ENCODE results near the gene PIK3R1. TPM values are rescaled to one million over a fixed set of nuclear protein-coding genes. Genes with fewer than 3 reads are reported as not detected.

The PIK3R1 gene
- total RNA-seq, 1 experiment from 2014 or later: 15.0 TPM

DNA sequence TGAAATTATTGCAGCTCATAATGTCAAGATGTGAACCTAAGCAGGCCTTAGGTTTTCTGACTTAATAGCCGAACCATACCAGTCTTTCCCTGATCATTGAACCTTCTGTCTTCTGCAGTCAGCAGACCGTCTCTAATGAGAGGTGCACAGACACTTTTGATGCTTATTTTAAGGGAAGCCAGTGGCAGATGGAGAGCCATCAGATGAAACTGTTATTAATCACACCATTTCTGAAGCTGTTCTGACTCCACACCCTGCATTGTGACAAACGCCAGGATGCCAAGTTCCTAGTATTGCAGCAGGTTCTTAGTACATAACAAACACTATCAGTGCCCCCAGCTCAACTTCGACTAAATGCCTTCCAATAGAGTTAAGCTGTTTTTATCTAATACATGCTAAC is 43.0 kb downstream of the PIK3R1 start:
- no peak overlapping the region for H3K4me3 ChIP-seq (ENCODE audit: insufficient read depth, low read depth, low read length)
- H3K27me3 ChIP-seq (ENCODE audit: control insufficient read depth, insufficient read depth, low read length): no peaks in the 10 kb centered on the region
- no peaks in the 10 kb centered on the region for H3K36me3 ChIP-seq (replicated peaks; ENCODE audit: control insufficient read depth, insufficient read depth, low read length)
- no peak for DNase-seq

DNA sequence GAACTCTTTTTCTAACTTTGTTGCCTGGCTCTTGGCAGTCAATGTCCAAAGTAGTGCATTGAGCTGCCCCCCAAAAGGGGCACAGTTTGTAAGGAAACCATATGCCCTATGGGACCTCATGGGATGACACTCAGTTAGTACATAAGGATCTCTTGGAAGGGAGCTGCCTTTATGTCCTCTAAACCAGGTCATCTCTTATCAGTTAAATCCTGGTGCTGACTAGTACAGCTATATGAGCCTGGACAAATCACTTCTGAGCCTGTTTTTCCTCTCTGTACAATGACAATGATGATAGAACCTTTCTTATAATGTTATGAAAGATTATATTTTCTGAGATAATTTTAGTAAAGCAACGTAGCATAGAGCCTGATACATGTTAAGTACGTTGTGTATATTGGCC is 44.1 kb downstream of the PIK3R1 start:
- no peak overlapping the region for H3K4me3 ChIP-seq (ENCODE audit: insufficient read depth, low read depth, low read length)
- no peaks in the 10 kb centered on the region for H3K27me3 ChIP-seq (ENCODE audit: control insufficient read depth, insufficient read depth, low read length)
- no peak for DNase-seq
- H3K36me3 ChIP-seq (replicated peaks; ENCODE audit: control insufficient read depth, insufficient read depth, low read length): no peaks in the 10 kb centered on the region

DNA sequence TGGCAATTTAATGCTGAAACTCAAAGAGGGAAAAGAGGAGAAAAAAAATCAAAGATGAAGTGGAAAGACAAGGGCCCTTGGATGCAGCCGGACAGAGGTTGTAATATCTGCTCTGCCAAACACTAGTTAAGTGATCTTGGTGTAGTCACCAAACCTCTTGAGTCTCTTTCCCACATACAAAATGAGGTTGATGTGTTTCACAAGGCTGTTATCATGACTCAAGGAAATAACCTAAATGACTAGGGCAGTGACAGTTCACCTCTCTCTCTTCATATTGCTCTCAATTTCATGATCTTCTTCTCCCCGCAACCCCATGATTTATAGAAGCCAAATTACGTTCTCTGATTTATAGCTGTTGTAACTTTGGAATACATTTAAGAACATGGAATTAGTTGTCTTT is 44.9 kb downstream of the PIK3R1 start:
- Histone ChIP-seq H3K27me3 (ENCODE audit: control insufficient read depth, insufficient read depth, low read length) (no peaks in the 10 kb centered on the region), H3K4me3 (ENCODE audit: insufficient read depth, low read depth, low read length) (no peak overlapping the region), H3K36me3 (replicated peaks; ENCODE audit: control insufficient read depth, insufficient read depth, low read length) (no peaks in the 10 kb centered on the region; the same call in 1 of the 2 replicates)
- DNase-seq: no peak

DNA sequence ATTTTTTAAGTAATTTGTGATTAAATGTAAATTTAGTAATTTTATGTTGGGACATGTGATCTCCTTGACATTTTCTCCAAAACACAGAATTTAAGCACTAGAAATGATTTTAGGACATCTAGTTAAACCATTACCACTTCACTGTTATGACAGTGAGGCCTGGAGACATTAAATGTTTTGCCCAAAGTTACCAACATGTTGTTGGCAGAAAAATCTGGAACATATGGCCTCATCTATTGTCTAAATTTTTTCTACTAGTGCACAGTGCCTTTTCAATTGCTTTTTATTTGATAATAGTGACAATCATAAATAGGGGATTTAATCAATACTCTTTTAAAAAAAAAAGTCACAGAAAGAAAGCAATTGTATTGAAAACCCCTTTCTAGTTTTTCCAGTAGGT is 45.6 kb downstream of the PIK3R1 start:
- DNase-seq: no peak
- Histone ChIP-seq H3K4me3 (ENCODE audit: insufficient read depth, low read depth, low read length) (no peak overlapping the region), H3K27me3 (ENCODE audit: control insufficient read depth, insufficient read depth, low read length) (no peaks in the 10 kb centered on the region), H3K36me3 (replicated peaks; ENCODE audit: control insufficient read depth, insufficient read depth, low read length) (no peaks in the 10 kb centered on the region; the same call in 1 of the 2 replicates)

DNA sequence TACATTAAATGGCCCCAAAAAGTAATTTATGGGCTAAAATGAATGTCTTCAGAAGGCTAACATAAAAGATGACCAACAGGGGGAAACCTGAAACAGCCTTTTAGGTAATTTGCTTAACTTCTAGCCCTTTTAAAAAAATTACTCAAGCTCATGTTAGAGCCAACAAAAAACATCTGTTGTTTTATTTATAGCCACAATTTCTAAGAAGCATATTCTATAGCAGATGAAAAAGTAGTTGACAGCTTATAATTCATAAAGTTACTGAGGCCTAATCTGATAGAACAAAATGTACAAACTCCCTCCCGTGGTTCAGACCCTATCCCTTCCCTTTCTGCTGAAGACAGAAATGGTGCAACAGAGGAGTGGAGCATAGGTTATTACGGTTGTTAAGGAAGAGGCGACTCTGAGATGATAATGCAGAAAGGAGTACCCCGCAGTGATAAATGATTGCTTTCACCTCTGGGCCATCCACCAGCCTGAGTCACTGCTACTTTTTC is 46.1 kb downstream of the PIK3R1 start:
- Histone ChIP-seq H3K4me3 (ENCODE audit: insufficient read depth, low read depth, low read length) (no peak overlapping the region), H3K27me3 (ENCODE audit: control insufficient read depth, insufficient read depth, low read length) (no peaks in the 10 kb centered on the region), H3K36me3 (replicated peaks; ENCODE audit: control insufficient read depth, insufficient read depth, low read length) (no peaks in the 10 kb centered on the region; the same call in 1 of the 2 replicates)
- no peak for DNase-seq

DNA sequence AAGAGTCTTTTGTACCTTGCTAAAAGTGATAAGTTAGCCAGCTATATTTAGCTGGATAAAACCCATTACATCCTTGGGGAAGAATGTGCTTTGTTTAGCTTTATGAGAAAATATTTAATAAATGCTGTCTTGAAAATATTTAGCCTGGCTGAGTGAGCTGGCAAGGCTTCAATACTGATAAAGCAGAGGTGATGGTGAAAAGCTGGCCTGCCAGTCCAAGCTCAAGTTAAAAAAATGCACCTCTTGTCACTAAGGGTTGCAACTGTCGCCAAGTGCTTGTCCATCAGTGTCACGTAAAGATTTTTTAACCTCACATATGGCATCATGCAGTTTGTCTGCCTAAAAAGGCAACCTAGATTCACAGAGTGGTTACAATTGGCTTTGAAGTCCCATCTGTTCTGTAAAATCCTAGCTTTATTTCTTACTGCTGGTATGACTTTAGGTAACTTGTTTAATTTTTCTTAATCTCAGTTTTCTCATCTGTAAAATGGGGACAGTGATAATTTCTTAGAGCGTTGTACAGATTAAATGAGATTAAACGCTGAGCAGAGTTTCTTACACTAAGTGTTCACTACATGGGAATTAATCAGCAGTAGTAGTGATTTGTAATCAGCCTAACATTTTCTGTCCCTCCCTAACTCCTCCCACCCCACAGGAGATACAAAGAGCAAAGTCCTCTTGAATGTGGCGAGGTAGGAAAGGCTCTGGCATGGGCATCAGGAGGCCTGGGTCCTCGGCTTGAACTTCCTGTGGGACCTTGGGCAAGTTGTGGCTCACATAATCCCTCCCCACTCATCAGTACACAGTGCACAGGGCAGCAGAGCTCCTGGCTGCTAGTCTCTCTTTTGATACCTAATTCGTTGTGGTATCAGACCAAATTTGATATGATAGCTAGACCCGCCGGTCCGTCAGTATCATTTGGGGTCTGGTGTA is 48.7 kb downstream of the PIK3R1 start:
- Histone ChIP-seq H3K27me3 (ENCODE audit: control insufficient read depth, insufficient read depth, low read length) (no peaks in the 10 kb centered on the region), H3K36me3 (replicated peaks; ENCODE audit: control insufficient read depth, insufficient read depth, low read length) (no peaks in the 10 kb centered on the region; the same call in 1 of the 2 replicates), H3K4me3 (ENCODE audit: insufficient read depth, low read depth, low read length) (no peak overlapping the region)
- no peak for DNase-seq

DNA sequence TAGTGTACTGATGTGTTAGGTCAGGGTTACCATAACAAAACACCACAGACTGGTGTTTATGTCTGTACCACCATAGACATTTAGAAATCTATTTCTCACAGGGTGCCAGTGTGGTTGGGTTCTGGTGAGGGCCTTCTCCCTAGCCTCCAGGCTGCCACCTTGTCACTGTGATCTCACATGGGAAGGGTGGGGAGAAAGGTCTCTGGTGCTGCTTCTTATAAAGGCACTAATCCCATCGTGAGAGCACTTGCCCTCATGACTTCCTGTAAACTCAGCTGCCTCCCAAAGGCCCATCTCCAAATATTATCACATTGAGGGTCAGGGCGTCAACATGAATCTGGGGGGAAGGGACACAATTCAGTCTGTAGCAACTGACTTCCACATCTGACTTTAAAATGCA is 49.8 kb downstream of the PIK3R1 start:
- Histone ChIP-seq H3K27me3 (ENCODE audit: control insufficient read depth, insufficient read depth, low read length) (no peaks in the 10 kb centered on the region), H3K4me3 (ENCODE audit: insufficient read depth, low read depth, low read length) (no peak overlapping the region), H3K36me3 (replicated peaks; ENCODE audit: control insufficient read depth, insufficient read depth, low read length) (no peaks in the 10 kb centered on the region; the same call in 1 of the 2 replicates)
- no peak for DNase-seq

DNA sequence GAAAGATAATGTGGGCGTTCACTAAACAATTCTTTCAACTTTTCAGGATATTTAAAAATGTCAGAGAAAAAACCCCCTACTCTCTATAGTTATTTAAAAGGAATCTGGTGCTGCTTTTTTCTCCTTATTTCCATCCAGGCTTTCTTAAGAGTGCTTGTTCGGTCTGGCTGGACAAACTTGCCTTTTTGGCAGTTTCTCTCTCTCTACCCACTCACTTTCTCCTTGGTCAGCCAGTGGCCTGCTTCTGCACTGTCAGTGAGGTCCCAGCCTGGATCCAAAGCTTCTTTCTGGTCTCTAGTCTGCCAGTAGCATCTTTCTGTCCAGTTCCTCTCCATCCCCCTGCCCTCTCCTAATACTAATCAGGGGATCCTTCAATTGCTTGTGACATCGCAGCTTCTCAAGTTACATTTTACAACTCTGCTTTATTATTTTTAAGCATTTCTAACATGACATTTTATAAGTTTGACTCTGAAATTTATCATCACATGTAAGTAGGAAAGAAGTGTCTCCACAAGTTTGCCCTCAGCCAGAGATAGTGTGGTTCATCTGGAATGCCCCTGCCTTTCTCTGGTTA is 50.4 kb downstream of the PIK3R1 start:
- DNase-seq: no peak
- Histone ChIP-seq H3K27me3 (ENCODE audit: control insufficient read depth, insufficient read depth, low read length) (no peaks in the 10 kb centered on the region), H3K36me3 (replicated peaks; ENCODE audit: control insufficient read depth, insufficient read depth, low read length) (no peaks in the 10 kb centered on the region; the same call in 1 of the 2 replicates), H3K4me3 (ENCODE audit: insufficient read depth, low read depth, low read length) (no peak overlapping the region)

DNA sequence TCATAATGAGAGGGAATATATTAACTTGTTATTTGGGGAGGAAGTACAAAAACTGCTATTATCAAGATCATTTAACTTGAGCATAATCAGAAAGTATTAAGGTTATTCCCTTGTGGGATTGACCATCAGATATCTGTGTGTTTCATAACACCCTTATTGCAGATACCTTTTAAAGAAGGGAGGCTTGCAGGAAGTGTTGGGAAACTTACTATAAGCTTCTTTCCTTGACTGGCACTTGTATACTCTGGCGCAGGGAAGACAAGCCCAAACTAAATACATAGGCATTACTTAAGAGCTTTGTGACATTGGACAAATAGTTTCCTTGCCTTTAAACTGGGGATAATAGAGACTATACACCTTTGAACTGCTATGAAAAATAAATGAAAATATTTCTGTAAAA is 50.9 kb downstream of the PIK3R1 start:
- no peak for DNase-seq
- no peaks in the 10 kb centered on the region; the same call in 1 of the 2 replicates for H3K36me3 ChIP-seq (replicated peaks; ENCODE audit: control insufficient read depth, insufficient read depth, low read length)
- H3K27me3 ChIP-seq (ENCODE audit: control insufficient read depth, insufficient read depth, low read length): no peaks in the 10 kb centered on the region
- H3K4me3 ChIP-seq (ENCODE audit: insufficient read depth, low read depth, low read length): no peak overlapping the region

DNA sequence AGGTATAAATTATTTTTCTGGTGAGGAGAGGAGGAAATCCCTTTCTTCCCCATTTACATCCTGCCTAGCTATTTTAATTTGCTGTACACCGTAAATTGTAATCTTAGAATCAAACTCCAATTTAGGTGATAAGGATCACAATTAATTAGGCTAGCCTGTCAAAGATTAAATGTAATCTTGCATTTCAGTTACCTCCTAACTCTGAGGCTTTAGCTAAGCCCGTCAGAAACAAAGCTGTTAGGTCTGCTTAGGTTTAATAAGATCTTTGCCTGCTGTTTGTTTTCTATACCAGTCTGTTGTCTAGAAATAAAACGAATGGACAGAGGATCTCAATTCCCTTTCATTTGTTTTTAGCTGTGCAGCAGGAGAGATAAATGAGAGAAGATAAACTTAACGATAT is 51.5 kb downstream of the PIK3R1 start:
- Histone ChIP-seq H3K27me3 (ENCODE audit: control insufficient read depth, insufficient read depth, low read length) (no peaks in the 10 kb centered on the region), H3K4me3 (ENCODE audit: insufficient read depth, low read depth, low read length) (no peak overlapping the region), H3K36me3 (replicated peaks; ENCODE audit: control insufficient read depth, insufficient read depth, low read length) (no peaks in the 10 kb centered on the region; the same call in 1 of the 2 replicates)
- no peak for DNase-seq

DNA sequence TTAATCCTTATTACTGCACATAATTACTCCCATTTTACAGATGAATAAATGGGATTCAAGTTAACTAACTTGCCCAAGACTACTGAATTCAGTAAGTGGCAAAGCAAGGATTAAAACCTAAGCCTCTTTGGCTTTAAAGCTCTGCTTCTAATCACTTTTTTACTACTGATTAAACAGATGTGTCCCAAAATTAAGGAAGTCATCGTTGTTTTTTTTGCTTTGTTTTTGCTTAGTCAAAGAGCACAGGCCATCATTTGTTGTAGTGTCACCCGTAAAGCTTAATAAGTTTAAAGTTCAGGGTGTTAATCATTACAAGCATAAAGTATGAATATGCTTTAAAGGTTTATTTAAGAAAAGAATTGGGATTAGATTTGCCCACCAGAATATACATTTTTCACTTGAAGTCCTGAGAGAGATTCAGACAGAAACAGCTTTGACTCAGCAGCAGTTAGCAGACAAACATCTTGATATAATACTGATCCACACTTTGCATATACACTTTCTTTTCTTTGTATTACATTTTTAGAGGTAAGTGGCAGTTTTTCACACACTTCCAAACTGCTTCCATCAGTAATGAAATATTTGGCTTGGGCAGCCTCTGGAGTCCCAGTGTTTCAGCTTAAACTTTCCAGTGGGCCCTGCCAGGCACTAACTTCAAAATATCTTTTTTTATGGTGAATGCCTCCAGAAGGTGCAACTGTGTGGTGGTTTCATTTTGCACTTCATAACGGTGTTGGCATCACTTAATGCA is 52.7 kb downstream of the PIK3R1 start:
- DNase-seq: no peak
- Histone ChIP-seq H3K4me3 (ENCODE audit: insufficient read depth, low read depth, low read length) (no peak overlapping the region), H3K36me3 (replicated peaks; ENCODE audit: control insufficient read depth, insufficient read depth, low read length) (no peaks in the 10 kb centered on the region; the same call in 1 of the 2 replicates), H3K27me3 (ENCODE audit: control insufficient read depth, insufficient read depth, low read length) (no peaks in the 10 kb centered on the region)

DNA sequence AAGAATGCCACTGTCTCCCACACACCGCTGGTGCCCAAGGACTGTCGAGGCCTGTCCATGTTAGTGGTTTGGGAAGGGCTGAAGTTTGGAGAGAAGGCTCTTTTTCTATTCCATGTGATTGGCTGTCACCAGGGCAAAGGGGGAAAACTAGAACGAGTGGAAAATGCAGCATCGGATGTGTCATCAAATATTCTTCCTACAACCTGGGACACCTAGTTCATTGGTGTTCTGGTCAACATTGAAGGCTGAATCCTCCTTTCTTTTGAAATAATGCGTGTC is 53.2 kb downstream of the PIK3R1 start:
- no peak for DNase-seq
- Histone ChIP-seq H3K4me3 (ENCODE audit: insufficient read depth, low read depth, low read length) (no peak overlapping the region), H3K27me3 (ENCODE audit: control insufficient read depth, insufficient read depth, low read length) (no peaks in the 10 kb centered on the region), H3K36me3 (replicated peaks; ENCODE audit: control insufficient read depth, insufficient read depth, low read length) (no peaks in the 10 kb centered on the region; the same call in 1 of the 2 replicates)

DNA sequence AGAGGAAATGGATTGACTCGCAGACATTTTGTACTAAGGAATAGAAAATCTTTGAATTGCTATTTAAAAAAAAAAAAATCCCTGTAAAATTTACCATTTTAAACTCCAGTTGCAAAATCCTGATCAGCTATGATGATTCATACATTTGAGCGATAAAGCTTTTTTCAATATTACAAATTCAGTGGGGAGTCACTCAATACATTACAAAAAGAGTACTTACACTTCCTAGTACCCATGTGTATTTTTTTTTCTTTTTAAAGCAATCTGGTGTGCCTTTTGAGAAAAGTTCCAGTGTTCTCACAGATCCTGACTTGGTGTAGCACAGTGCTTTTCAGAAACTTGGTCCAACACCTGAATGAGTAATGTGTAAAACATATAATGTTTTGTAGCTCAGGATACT is 54.3 kb downstream of the PIK3R1 start:
- Histone ChIP-seq H3K27me3 (ENCODE audit: control insufficient read depth, insufficient read depth, low read length) (no peaks in the 10 kb centered on the region), H3K36me3 (replicated peaks; ENCODE audit: control insufficient read depth, insufficient read depth, low read length) (no peaks in the 10 kb centered on the region; the same call in 1 of the 2 replicates), H3K4me3 (ENCODE audit: insufficient read depth, low read depth, low read length) (no peak overlapping the region)
- DNase-seq: no peak

DNA sequence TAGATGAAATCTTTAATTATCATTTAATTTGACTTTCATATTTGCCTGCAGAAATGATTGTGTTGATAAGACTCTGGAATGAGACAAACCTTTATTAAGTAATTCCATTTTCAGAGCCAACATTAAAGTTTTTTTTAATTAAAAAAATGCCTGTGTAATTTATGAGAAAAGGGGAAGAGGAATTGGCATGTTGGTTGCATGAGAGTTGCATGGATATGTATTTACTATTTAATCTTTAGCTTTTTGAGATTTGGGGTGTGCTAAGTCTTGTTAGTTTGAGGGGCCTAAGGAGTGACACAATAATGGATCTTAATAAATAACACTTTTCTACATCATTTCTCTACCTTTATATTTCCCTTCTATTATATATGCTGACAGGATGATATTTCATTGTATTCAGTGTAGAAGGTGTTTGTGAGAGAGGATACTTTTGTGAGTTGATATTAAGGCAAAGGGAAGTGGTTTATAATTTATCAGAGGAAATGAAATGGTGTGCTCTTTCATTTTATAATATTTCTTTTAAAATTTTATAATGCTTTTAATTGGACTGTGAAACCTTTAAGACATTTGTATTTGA is 54.9 kb downstream of the PIK3R1 start:
- no peak overlapping the region for H3K4me3 ChIP-seq (ENCODE audit: insufficient read depth, low read depth, low read length)
- H3K27me3 ChIP-seq (ENCODE audit: control insufficient read depth, insufficient read depth, low read length): no peaks in the 10 kb centered on the region
- no peak for DNase-seq
- H3K36me3 ChIP-seq (replicated peaks; ENCODE audit: control insufficient read depth, insufficient read depth, low read length): no peaks in the 10 kb centered on the region

All from H7 (cell line).